Measurements from ENCODE around the gene METTL1.

METTL1 gene

GRCh38 chr12:57757771-57758170, 14.1 kb downstream of the METTL1 start:
- no peak for TF ChIP-seq CTCF (IDR thresholded peaks at IDR 0.05)

GRCh38 chr12:57756406-57757341, 15.2 kb downstream of the METTL1 start:
- peak; percentile 42; the same call in 1 of the 2 replicates for TF ChIP-seq CTCF (IDR thresholded peaks at IDR 0.05)

- TF ChIP-seq CTCF (IDR thresholded peaks at IDR 0.05) = no peak
Measured at GRCh38 chr12:57755454-57756372, 16.2 kb downstream of the METTL1 start.

GRCh38 chr12:57755194-57755453, 16.8 kb downstream of the METTL1 start:
- no peak for TF ChIP-seq CTCF (IDR thresholded peaks at IDR 0.05)

GRCh38 chr12:57754411-57755193, 17.3 kb downstream of the METTL1 start, which contains the start of gene MARCHF9:
MARCHF9 (plus strand) TSS chr12:57755103; CDS start chr12:57755529, 426 bp downstream.
- no peak for TF ChIP-seq CTCF (IDR thresholded peaks at IDR 0.05)

GRCh38 chr12:57753756-57754337, 18.1 kb downstream of the METTL1 start:
- no peak for TF ChIP-seq CTCF (IDR thresholded peaks at IDR 0.05)

GRCh38 chr12:57752668-57753000, 19.3 kb downstream of the METTL1 start:
- TF ChIP-seq CTCF (IDR thresholded peaks at IDR 0.05) = no peak
